CD14-positive monocyte (primary cell): Measurements from ENCODE around the gene CDH12. TPM values are rescaled to one million over a fixed set of nuclear protein-coding genes. Genes with fewer than 3 reads are reported as not detected.
A peak's percentile ranks its signal among the peaks of the same experiment; 100 is the strongest.

Experiments
- DNase-seq, 3 donors: peaks; one replicate each; pipeline ENCODE4 v3.0.0-alpha.2; 2011 to 2022
- H2AFZ ChIP-seq: 2 replicates; pipeline ENCODE4 v1.6.0; 2012; ENCODE audit warnings: mild to moderate bottlenecking, low read depth, low read length, inconsistent platforms; ENCODE audit not compliant: insufficient read depth, poor library complexity, severe bottlenecking
- H3K27ac ChIP-seq, 2 donors: 1 replicate in 1 of 2; 2 replicates in 1 of 2; pipeline ENCODE4 v1.5.1; 2012 to 2013; ENCODE audit warnings: low read length in 2 of 2, control low read depth in 1 of 2, inconsistent platforms in 1 of 2, low read depth in 1 of 2, mild to moderate bottlenecking in 1 of 2
- H3K27me3 ChIP-seq, 2 donors: one replicate each; pipeline versions ENCODE4 v1.6.0 to v1.6.1; 2011 to 2013; ENCODE audit warnings: low read length in 2 of 2; ENCODE audit not compliant: control insufficient read depth in 2 of 2, insufficient read depth in 2 of 2
- H3K36me3 ChIP-seq, 2 donors: replicated peaks in 1 of 2; 1 replicate in 1 of 2; 2 replicates in 1 of 2; pipeline versions ENCODE4 v1.5.1 to v1.6.1; 2012 to 2013; ENCODE audit warnings: low read length in 2 of 2, control low read depth in 1 of 2, inconsistent platforms in 1 of 2, mild to moderate bottlenecking in 1 of 2; ENCODE audit not compliant: insufficient read depth in 2 of 2, control insufficient read depth in 1 of 2
- H3K4me1 ChIP-seq, 2 donors: 1 replicate in 1 of 2; 2 replicates in 1 of 2; pipeline versions ENCODE4 v1.5.1 to v1.6.1; 2012 to 2013; ENCODE audit warnings: low read length in 2 of 2, control low read depth in 1 of 2, inconsistent platforms in 1 of 2, mild to moderate bottlenecking in 1 of 2, moderate library complexity in 1 of 2; ENCODE audit not compliant: insufficient read depth in 2 of 2, control insufficient read depth in 1 of 2
- H3K4me2 ChIP-seq: replicated peaks from 2 replicates; pipeline ENCODE3; 2012; ENCODE audit warnings: low read length, moderate library complexity, mild to moderate bottlenecking; ENCODE audit not compliant: poor library complexity, severe bottlenecking; ENCODE audit errors: extremely low read depth
- H3K4me3 ChIP-seq, 3 experiments: fragments of 200-600 bp in 1 of 3; sonication (generic) in 1 of 3; replicated peaks in 1 of 3; 1 replicate in 2 of 3; 2 replicates in 1 of 3; pipeline ENCODE4 v1.5.1; 2011 to 2013; ENCODE audit warnings: low read length in 3 of 3, mild to moderate bottlenecking in 3 of 3, control low read depth in 2 of 3, low read depth in 2 of 3, inconsistent platforms in 1 of 3, moderate library complexity in 1 of 3
- H3K79me2 ChIP-seq: 2 replicates; pipeline ENCODE4 v1.6.0; 2012; ENCODE audit warnings: mild to moderate bottlenecking, control low read depth, inconsistent platforms, low read length, moderate library complexity; ENCODE audit not compliant: insufficient read depth
- H3K9ac ChIP-seq: 2 replicates; pipeline ENCODE4 v1.6.0; 2017; ENCODE audit warnings: low read length, mild to moderate bottlenecking; ENCODE audit not compliant: insufficient read depth, poor library complexity, severe bottlenecking
- H3K9me3 ChIP-seq, 2 donors: replicated peaks in 1 of 2; 1 replicate in 1 of 2; 2 replicates in 1 of 2; pipeline versions ENCODE4 v1.5.1 to v1.6.1; 2012 to 2013; ENCODE audit warnings: low read length in 2 of 2, control low read depth in 1 of 2; ENCODE audit not compliant: control insufficient read depth in 1 of 2, insufficient read depth in 1 of 2
- H4K20me1 ChIP-seq: 2 replicates; pipeline ENCODE4 v1.6.0; 2012; ENCODE audit warnings: mild to moderate bottlenecking, low read length, control low read depth, moderate library complexity; ENCODE audit not compliant: insufficient read depth
- H3K27ac Mint-ChIP-seq, 7 donors: one replicate each; pipeline ENCODE4 v1.8.0; 2020; ENCODE audit warnings: mild to moderate bottlenecking in 7 of 7, mixed read lengths in 7 of 7, moderate library complexity in 6 of 7, inconsistent platforms in 2 of 7
- H3K27me3 Mint-ChIP-seq, 3 donors: one replicate each; pipeline ENCODE4 v1.8.0; 2021 to 2022; ENCODE audit warnings: low read depth in 3 of 3, mild to moderate bottlenecking in 3 of 3, mixed read lengths in 3 of 3, moderate library complexity in 3 of 3, inconsistent platforms in 1 of 3
- H3K36me3 Mint-ChIP-seq, 2 donors: one replicate each; pipeline ENCODE4 v1.8.0; 2020; ENCODE audit warnings: mixed read lengths in 2 of 2, inconsistent platforms in 1 of 2, mild to moderate bottlenecking in 1 of 2
- H3K4me1 Mint-ChIP-seq: one replicate; pipeline ENCODE4 v1.8.0; 2020; ENCODE audit warnings: mild to moderate bottlenecking, mixed read lengths
- H3K4me3 Mint-ChIP-seq, 2 donors: one replicate each; pipeline ENCODE4 v1.8.0; 2020; ENCODE audit warnings: mild to moderate bottlenecking in 2 of 2, mixed read lengths in 2 of 2, moderate library complexity in 1 of 2
- H3K9me3 Mint-ChIP-seq, 7 donors: one replicate each; pipeline ENCODE4 v1.8.0; 2020 to 2022; ENCODE audit warnings: mixed read lengths in 7 of 7, mild to moderate bottlenecking in 6 of 7, moderate library complexity in 6 of 7, inconsistent platforms in 2 of 7
- WGBS: methylation state at CpG from one replicate; pipeline ENCODE4 v1.1.5; 2013; ENCODE audit warnings: missing lambda C conversion rate; ENCODE audit not compliant: insufficient coverage; 5-methylcytosine and 5-hydroxymethylcytosine counted together
- intact Hi-C, 2 donors: fragments of 100-400 bp; cut with micrococcal nuclease; formaldehyde crosslinking; loops; one replicate each; pipeline versions ENCODE4 v1.15.0 to v1.15.1; 2023
- polyA plus RNA-seq, 3 donors: library from polyadenylated mRNA; depleted of rRNA in 1 of 3; unstranded in 2 of 3; stranded (reverse) in 1 of 3; fragments of 300-500 nt in 2 of 3; fragments of >200 nt in 1 of 3; fragmentation: Illumina TruSeq in 2 of 3; gene quantifications; 1 replicate in 2 of 3; 2 replicates in 1 of 3; pipeline ENCODE4 v1.2.3, GENCODE V29; 2012 to 2021
- TF ChIP-seq, protein P1 (sequence below): fragments of 200-600 bp; IDR thresholded peaks from one replicate; pipeline ENCODE4 v1.8.0; 2022; ENCODE audit warnings: antibody characterized with exemption, mild to moderate bottlenecking

CDH12 gene
- polyA plus RNA-seq, 3 donors: not detected

GRCh38 chr5:22076586-22076985 is 776.6 kb downstream of the CDH12 start:
- 90% methylated on average over 1 of the region's 3 CpGs for WGBS
- Histone ChIP-seq H2AFZ (no peak overlapping the region), H3K9ac (no peak overlapping the region), H4K20me1 (no peaks in the 10 kb centered on the region), H3K4me3 (no peak overlapping the region), H3K9me3 (no peaks in the 10 kb centered on the region), H3K27ac (no peak overlapping the region), H3K4me1 (no peaks in the 10 kb centered on the region), H3K36me3 (no peaks in the 10 kb centered on the region), H3K79me2 (no peaks in the 10 kb centered on the region), H3K4me2 (no peak overlapping the region), H3K27me3 (no peaks in the 10 kb centered on the region)
- intact Hi-C loops: no loop called here
- Mint-ChIP-seq H3K36me3 (no peaks in the 10 kb centered on the region), H3K9me3 (peaks cover 0 to 3% (median 0%) of the 10 kb centered on the region in 7 donors), H3K4me3 (no peak overlapping the region), H3K27me3 (no peaks in the 10 kb centered on the region), H3K27ac (peak overlapping the region in 1 of 7 donors; percentile 57), H3K4me1 (no peaks in the 10 kb centered on the region)
- TF ChIP-seq, protein P1, sequence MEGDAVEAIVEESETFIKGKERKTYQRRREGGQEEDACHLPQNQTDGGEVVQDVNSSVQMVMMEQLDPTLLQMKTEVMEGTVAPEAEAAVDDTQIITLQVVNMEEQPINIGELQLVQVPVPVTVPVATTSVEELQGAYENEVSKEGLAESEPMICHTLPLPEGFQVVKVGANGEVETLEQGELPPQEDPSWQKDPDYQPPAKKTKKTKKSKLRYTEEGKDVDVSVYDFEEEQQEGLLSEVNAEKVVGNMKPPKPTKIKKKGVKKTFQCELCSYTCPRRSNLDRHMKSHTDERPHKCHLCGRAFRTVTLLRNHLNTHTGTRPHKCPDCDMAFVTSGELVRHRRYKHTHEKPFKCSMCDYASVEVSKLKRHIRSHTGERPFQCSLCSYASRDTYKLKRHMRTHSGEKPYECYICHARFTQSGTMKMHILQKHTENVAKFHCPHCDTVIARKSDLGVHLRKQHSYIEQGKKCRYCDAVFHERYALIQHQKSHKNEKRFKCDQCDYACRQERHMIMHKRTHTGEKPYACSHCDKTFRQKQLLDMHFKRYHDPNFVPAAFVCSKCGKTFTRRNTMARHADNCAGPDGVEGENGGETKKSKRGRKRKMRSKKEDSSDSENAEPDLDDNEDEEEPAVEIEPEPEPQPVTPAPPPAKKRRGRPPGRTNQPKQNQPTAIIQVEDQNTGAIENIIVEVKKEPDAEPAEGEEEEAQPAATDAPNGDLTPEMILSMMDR: no peak
- DNase-seq: no peak

GRCh38 chr5:22070186-22070728 is 782.9 kb downstream of the CDH12 start:
- Histone ChIP-seq H3K27me3 (no peaks in the 10 kb centered on the region), H3K36me3 (no peaks in the 10 kb centered on the region), H3K4me3 (no peak overlapping the region), H3K4me2 (no peak overlapping the region), H3K4me1 (no peaks in the 10 kb centered on the region), H3K9me3 (no peaks in the 10 kb centered on the region), H3K27ac (no peak overlapping the region), H4K20me1 (no peaks in the 10 kb centered on the region), H3K79me2 (no peaks in the 10 kb centered on the region), H2AFZ (no peak overlapping the region), H3K9ac (no peak overlapping the region)
- 71% methylated on average over 1 of the region's 3 CpGs for WGBS
- DNase-seq: no peak
- Mint-ChIP-seq H3K27me3 (no peaks in the 10 kb centered on the region), H3K27ac (no peak overlapping the region), H3K9me3 (peaks cover 0 to 6% (median 0%) of the 10 kb centered on the region in 7 donors), H3K4me3 (no peak overlapping the region), H3K36me3 (no peaks in the 10 kb centered on the region), H3K4me1 (no peaks in the 10 kb centered on the region)
- intact Hi-C loops: no loop called here
- TF ChIP-seq, protein P1: no peak
